NCI-H2196 treated with DMSO at 0.1 percent for 48 hours (cell line): ENCODE results near the gene GORASP1.
"Not testable (repeated sequence)": the region's sequence is repeated elsewhere in the genome, so short reads cannot be mapped to it uniquely, and the experiment has no call there.

Experiments
- DNase-seq: peaks from one replicate; lab custom pipeline; 2025; ENCODE audit not compliant: unreplicated experiment; lab: John Stamatoyannopoulos, UW

Gene GORASP1

GRCh38 chr3:39067286-39067685 lies 40.1 kb downstream of the GORASP1 start:
- DNase-seq: no peak

GRCh38 chr3:39065197-39065596 lies 42.2 kb downstream of the GORASP1 start:
- no peak for DNase-seq

GRCh38 chr3:39064646-39065045 lies 42.8 kb downstream of the GORASP1 start:
- no peak for DNase-seq

GRCh38 chr3:39063143-39063542 lies 44.3 kb downstream of the GORASP1 start:
- no peak for DNase-seq

GRCh38 chr3:39062180-39062579 lies 45.2 kb downstream of the GORASP1 start:
- DNase-seq: no peak

- not testable (repeated sequence) for DNase-seq
These were observed 46.2 kb downstream of the GORASP1 start for GRCh38 chr3:39061228-39061627.

GRCh38 chr3:39056151-39056550 lies 51.3 kb downstream of the GORASP1 start:
- DNase-seq: no peak

- DNase-seq: no peak
These were observed 53.7 kb downstream of the GORASP1 start for GRCh38 chr3:39053696-39054095.

GRCh38 chr3:39052583-39052982 lies 54.8 kb downstream of the GORASP1 start:
- DNase-seq: no peak

GRCh38 chr3:39051649-39052561 lies 55.5 kb downstream of the GORASP1 start, which contains the start of the genes SCN11A and WDR48:
Gene SCN11A (minus strand): TSS chr3:39051944. CDS start chr3:38950362, 101,582 bp downstream.
Gene WDR48 (plus strand): TSS chr3:39052016. CDS start chr3:39052026, 10 bp downstream.
- peak; percentile 31 for DNase-seq

- no peak for DNase-seq
These were observed 57.4 kb downstream of the GORASP1 start for GRCh38 chr3:39050029-39050428.
